Suprapubic skin (tissue), 3 donors: ENCODE results near the gene ARMC12.

Experiments
- CTCF ChIP-seq, 2 donors: fragments of 200-600 bp in 1 of 2; fragments of 450-650 bp in 1 of 2; sonication (generic) in 1 of 2; IDR thresholded peaks; one replicate each; pipeline ENCODE4 v1.5.1; 2016 to 2019; ENCODE audit warnings: antibody characterized with exemption in 2 of 2, mild to moderate bottlenecking in 1 of 2, moderate library complexity in 1 of 2
- EP300 ChIP-seq: sonication (generic); formaldehyde crosslinking; IDR thresholded peaks from one replicate; pipeline ENCODE4 v1.6.1; 2017; ENCODE audit warnings: antibody characterized with exemption
- POLR2A ChIP-seq, 2 donors: fragments of 450-650 bp; IDR thresholded peaks; one replicate each; pipeline ENCODE4 v1.6.1; 2017; ENCODE audit warnings: antibody characterized with exemption in 2 of 2, mild to moderate bottlenecking in 2 of 2, moderate library complexity in 2 of 2

GRCh38 chr6:35730745-35731413 lies 6.0 kb upstream of the ARMC12 start:
- TF ChIP-seq CTCF (IDR thresholded peaks at IDR 0.05) (no peak), EP300 (no peak), POLR2A (IDR thresholded peaks at IDR 0.05) (no peak)
